GM19452 (cell line): ENCODE measurements around the gene SRGAP1.

Source experiments
- ATAC-seq: cut with Tn5 transposase; IDR thresholded peaks from one replicate; pipeline ENCODE4 v1.9.1; 2021; ENCODE audit not compliant: unreplicated experiment

The SRGAP1 gene

DNA sequence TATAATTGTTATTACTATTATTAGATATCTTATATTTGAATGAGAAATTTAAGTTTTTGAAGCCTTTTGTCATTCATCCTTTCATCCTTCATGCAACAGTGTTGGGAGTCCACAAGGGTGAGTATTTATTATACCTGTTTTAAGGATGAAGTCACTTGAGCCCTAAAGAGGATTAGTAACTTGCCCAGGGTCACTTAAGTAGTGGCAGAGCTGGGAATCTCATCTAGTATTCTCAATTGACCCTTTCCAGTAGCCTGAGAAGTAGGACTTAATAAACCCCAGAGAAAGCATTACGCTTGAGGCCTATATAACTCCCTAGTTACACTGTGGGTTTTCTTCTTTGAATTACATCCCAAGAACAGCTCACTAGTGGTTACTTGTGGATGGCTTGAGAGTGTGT, 119.8 kb downstream of the SRGAP1 start:
- ATAC-seq = no peak

DNA sequence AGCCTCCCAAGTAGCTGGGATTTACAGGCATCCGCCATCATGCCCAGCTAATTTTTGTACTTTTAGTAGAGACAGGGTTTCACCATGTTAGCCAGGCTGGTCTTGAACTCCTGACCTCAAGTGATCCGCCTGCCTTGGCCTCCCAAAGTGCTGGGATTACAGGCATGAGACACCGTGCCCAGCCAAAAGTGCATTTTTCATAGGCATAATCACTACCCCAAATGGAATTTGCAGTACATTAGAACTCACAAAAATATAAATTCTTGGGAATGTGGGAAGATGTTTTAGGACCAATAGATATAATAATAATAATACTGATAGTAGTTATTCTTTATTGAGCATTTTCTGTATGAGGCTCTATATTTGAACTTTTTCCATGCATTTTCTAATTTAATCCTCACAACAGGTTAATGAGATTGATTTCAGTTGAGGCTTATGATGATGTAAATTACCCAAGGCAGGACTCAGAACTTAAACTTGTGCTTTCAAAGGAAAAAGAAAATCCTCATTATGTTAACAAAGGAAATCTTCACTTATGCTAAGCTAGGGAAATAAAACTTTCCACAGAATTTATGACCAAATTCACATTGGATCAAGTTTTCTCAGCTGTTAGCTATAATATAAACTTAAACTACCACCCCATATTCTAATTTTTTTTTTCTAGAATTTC, 121.6 kb downstream of the SRGAP1 start:
- no peak for ATAC-seq

DNA sequence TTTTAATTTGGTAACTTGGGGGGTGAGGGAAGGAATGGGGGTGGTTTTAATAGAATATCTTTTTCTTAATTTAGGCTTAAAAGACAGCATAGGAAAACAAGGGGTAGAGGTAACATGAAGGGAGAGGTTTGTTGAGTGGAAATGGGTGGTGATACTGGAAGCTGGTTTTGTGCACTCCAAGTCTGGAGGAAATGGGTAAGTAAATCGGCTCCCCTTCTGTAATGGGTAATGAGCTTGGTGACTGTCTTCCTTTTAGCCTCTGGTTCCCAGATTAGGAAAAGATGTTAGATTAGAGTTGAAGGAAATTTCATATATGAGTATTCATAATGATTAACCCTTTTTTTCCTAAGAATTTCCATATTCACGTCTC, 122.1 kb downstream of the SRGAP1 start:
- no peak for ATAC-seq

DNA sequence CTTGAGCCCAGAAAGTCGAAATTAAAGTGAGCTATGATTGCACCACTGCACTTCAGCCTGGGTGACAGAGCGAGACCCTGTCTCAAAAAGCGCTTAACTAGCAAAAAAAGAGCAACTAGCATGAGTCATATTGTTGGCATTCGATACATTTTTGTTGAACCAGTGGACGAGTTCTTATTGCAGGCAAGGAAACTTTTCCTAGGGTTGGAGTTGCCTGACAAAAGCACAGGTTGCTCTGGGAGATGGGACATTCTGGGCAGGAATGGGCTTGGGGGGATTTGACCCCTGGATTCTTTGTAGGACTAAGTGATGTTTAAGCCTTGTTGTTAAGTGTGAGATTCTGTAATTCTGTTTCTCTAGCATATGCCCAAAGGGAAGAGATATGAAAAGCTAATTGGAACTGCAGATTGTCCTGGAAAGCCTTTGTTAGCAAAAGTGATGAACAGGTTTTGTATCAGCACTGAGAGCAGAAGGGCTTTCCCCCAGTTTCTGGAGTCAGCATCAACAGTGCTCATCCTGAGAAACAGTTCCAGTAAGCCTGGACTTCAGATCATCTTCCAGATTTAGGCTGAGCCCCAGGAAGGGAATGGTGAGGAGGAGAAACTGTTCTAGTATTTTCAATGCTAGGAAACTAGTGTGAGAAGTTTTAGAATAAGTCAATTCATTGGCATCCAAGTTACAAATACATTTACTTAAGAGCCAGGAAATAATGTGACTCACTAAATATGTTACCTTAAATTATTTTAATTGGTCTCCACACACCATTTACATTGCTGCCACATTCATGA, 123.1 kb downstream of the SRGAP1 start:
- ATAC-seq = no peak

DNA sequence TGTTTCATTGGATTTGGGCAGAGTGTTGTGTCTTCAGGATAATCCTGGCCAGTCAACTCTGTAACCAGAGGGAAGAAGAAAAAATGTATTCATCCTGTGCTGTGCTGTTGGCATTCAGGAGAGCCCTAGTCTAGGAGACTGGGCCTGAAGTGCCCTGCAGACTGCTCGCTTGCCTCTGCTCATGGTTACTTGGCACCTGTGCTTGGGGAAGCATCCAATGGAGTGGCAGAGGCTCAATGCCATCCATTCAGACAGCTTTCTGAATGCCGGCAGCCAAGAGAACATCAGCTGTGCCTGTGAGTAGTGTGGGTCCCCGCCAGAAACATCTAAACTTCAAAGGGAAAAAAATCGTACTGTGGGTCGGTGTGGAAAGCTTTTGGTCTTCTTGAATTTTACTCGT, 124.2 kb downstream of the SRGAP1 start:
- no peak for ATAC-seq

DNA sequence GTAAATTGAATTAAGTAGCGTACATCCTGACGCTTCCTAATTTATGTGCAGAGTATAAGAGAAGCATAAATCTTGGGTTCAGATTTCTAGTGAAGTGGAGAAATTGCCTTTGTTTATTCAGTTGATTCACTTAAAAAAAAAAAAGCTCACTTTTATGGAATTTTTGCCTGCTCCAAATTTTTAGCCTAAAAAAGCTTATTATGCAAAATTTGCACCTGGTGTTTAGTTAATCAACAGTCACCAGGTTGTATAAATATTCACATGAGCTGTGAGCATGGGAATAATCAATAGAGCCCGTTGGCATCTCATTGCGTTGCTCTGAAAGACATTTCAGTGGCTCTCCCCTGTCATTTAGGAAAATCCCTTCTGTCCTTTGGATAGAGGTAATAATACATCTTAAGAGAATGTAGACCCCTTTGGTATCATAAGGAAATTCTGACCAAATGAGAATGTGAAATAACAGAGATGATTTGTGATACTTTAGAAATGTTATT, 132.4 kb downstream of the SRGAP1 start:
- no peak for ATAC-seq

DNA sequence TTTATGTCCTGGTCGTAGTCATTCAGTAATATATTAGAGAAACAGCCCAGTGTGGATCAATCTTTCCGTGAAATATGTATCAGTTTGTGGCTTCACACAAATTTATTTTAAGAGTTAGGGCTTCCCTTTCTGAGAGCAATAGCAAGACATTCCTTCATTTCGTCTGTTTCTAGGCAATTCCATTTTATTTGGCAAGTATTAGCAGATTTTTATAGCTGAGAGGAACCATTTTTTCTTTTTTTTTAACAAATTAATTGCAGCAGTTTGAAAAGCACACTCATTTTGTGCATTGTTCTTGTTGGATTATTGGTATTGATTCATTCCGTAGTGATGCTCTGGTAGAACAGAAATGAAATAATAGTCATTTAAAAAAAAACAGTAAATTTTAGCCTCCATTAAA, 132.9 kb downstream of the SRGAP1 start:
- no peak for ATAC-seq

DNA sequence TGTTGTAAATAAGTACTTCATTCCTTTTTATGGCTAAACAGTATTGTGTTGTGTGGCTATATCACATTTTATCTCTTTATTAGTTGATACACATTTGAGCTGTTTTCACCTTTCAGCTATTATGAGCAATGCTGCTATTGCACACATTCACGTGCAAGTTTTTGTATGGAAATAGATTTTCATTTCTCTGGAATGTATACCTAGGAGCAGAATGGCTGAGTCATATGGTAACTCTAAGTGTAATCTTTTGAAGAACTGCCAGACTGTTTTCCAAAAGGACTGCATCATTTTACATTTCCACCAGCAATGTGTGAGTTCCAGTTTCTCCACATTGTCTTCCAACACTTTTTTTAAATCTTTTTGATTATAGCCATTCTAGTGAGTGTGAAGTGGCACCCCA, 134.0 kb downstream of the SRGAP1 start:
- no peak for ATAC-seq

DNA sequence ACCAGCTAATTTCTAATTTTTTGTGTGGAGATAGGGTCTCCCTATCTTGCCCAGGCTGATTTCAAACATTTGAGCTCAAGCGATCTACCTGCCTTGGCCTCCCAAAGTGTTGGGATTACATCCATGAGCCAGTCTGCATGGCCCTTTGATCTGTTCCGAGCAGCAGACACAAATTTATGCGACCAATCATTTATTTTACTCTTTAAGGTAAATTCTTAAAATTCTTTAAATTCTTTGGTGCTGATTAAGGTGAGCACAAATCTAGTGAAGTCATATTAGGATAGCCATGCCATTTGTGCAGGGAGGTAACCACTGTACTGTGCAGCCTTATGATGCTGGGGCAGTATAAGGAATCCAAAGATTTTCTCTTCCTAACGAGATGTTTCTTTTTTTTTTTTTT, 135.7 kb downstream of the SRGAP1 start:
- no peak for ATAC-seq

DNA sequence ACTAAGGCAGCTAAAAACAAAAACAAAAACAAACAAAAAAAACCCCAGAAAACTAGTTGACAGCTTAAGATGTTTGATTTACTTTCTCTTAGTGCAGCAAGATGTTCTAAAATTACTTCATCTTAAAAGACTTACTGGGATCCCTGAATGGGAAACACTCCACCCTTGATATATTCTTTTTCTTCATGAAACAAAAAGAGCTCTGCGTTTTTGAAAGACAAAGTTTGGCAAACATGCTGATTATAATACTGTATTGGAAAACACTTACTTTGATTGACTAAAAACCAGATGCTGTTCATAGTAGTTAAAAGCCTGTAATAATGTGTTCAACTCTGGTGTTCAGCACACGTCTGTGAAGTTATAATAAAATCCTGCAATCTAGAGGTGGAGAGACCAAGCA, 136.8 kb downstream of the SRGAP1 start:
- ATAC-seq = no peak

DNA sequence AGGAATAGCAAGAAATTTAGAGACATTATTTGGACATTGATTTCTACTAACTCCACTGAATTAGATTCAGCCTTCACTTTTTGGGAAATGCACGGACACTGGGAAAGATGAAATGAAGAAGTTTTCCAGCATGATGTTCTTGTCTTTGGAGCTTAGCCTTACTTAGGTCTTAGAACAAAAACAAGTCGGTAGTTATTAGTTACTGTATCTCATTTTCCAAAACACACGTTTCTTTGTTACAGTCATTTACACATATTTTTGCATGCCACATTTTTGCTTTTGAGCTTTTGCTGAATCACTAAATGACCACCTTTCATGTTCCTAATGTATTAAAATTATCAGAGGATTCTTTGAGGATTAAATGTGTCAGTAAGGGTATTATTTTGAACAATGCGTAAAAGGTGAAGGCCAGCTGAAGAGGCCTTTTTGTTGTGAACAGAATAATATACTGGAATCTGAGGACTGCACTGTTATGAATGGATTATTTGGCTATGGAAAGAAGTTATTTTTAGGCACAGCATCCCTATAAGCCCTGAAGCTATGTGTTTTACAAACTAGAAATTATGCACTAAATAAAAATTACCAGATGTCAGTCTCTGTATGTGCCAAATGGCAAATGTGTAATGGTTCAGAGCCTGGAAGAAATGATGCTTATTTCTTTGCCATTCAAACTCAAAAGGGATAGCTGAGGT, 138.2 kb downstream of the SRGAP1 start:
- ATAC-seq = no peak

DNA sequence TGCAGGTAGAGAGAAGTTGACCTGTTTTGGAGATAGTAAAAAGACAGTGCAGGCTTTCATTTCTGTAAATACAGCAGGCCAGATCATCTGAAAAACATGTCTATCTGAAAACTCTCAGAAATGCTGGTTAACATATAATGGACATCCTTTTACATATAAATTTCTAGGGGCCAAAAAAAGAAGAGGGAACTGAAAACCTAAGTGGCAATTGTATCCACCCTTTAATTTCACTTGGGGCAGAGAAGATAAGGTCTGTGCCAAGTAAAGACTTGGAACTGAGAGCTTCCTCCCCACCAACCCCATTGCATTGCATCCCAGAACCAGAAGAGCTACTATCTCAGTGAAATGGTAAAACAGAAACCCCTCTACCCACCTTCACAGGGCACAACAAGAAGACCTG, 141.0 kb downstream of the SRGAP1 start:
- ATAC-seq = no peak

DNA sequence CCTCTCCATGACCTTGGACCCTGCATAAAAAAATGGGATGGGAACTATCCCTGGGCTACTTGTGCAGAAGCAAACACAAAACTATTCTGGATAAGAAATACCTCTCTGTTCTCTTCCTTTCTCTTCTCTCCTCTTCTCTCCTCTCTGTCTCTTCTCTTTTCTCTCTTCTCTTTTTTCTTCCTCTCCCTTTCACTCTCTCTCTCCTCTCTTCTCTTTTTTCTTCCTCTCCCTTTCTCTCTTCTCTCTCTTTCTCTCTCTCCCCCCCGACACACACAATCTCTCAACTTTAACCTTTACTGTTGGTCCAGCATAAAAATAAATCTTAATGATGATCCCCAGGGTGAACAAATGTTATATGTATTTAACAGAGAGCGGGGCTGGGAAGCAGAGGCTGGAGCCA, 141.4 kb downstream of the SRGAP1 start:
- ATAC-seq = no peak

DNA sequence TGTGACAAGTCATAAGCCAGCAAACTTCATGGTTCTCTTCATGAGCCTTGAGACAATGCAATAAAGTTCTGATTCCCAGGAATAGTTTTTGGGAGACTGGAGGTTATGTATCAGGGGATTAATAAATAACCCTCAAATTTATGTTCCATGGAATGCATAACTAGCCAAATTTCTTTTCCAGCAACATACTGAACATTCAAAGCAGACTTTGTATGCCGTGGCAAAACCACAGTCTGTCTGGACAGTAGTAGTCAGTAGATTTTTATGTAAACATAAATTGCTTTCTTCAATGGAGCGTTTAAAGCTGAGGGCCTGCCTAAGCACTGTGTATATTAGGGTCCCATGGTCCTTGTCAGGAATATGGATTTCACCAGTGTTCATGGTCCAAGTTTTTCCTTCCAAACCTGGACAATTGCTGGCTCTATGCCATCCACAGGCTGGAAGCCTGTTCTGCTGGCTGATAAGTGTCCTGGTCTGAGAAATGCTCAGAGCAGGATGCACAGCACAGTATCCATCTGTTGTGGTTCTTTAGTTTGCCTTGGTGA, 144.9 kb downstream of the SRGAP1 start:
- no peak for ATAC-seq

DNA sequence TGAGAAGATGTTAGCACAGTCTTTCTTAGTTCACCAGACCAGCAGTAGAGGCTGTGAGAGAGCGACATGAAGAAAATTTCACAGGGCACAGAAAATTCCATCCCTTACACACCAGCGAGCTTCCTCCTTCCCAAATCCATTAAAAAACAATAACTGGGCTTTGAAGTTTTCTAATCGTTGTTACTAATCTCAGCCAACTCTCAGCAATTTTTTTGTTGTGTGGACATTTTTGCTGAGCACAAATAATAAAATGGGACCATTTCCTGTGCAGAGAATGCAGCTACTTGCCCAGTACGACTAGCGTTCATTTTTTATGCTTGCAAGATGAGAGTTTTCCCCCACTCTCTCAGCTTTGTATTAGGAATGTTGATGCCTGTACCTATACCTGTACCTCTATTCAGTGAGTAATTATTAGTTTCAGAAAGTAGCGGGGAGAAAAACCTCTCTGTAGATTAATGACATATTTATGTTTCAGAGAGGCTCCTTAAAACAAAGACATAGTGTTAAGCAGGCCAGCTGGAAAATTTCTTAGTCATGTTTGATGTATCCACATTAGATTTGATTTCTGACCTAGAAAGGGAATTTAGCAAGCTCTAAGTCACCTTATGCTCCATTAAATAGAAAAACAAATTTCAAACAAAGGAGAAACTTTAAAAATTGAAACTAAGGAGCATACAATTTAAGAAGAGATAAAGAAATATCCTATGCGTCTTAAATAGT, 146.5 kb downstream of the SRGAP1 start:
- no peak for ATAC-seq

DNA sequence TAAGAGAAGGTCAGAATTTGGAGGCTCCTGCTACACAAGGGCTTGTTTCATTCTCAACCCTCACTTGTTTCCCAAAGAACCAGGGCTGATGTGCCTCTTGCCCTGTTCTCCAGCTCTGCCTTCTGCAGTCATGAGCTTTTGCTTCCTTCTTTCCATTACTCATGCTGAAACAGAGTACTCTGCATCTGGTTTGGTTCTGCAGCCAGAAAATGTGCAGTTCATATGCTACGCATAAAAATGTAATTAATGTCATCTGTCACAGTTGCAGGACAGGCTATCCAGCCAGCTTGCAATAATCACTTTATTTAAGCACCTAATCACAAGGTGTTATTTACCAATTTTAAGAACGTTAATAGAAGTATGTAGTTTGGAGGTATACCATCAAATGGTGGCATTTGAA, 150.2 kb downstream of the SRGAP1 start:
- no peak for ATAC-seq

DNA sequence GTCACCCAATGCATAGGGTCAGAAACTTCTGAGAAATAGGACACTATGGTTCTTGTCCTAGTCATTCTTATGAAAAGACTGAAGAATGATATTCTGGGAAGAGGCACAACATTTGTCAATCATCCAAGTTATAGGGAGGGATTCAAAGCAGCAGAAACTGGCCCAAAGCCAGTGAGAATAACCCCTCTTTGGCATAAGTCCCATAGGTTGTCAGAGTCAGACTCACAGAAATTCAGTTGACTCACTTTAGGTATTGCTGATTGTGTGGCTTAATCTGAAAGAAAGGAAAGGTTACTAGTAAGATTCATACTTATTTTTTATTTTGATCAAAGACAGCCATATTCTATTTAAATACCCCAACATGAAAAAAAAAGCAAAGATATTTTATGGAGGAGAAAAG, 151.0 kb downstream of the SRGAP1 start:
- ATAC-seq = no peak

DNA sequence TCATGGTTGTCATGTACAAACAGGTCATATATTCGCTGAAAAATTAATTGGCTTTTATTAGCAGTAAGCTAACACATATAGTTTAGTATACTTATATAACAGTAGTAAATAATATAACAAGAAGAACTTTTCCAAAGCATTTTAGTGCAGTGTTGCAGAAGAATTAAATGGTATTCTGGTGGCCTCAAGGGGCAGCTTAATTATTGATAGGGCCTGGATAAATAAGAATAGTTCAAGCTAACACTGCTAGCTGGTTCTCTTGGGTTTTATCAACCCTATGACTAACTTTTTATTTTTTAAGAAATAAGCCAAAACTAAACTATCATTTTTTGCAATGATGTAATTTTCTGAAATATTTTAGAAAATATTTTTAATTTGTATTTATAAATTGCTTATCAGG, 152.1 kb downstream of the SRGAP1 start:
- ATAC-seq = no peak

DNA sequence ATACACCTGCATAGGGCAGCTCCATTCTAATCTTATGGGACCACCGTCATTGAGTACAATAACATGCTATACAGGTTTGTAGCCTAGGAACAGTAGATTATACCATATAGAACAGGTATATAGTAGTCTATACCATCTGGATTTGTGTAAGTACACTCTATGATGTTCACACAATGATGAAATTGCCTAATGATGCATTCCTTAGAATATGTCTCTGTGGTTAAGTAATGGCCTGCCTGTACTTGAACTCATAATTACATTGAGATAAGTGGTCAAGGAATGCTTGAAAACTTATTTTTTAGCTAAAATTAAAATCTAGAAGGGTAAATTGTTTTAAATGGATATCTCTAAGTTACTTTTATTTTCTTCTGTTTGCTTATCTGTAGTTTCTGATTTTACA, 152.7 kb downstream of the SRGAP1 start:
- no peak for ATAC-seq

DNA sequence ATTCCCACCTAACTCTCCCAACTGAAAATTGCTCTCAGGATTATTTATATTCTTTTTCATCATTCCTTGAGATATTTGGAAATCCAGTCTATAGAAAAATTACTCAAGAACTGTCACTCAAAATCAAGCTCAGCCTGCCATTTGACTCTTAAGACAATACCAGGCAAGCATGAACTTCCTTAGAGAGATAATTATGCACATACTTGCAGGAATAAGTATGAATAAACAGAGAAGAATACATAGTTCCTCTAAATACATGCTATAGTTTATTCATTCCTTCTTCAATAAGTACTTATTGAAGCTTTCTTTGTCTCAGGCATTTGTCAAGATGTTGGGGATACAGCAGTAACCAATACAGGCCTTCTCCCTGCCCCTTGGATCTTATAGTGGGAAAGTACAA, 154.1 kb downstream of the SRGAP1 start:
- ATAC-seq = no peak

DNA sequence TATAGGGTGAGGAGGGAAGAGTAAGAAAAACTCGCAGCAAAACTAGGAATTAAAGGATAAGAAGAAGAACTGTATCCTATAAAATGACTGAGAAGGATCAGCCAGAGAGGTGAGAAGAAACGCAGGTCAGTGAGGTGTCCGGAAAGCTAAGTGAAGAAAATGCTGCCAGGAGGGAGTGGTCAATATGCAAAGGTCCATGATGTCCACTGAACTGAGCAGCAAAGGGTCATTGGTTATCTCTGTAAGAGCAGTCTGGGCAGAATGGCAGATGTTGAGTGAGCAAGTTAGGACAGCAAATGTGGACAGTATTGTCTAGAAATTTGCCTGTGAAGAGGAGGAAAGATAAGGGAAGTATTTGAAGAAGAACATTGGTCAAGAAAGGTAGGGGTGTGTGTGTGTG, 155.4 kb downstream of the SRGAP1 start:
- ATAC-seq = no peak
